Superior temporal gyrus (tissue), 1 donor: ENCODE results near the gene PRDM16.

Source experiments
- DNase-seq: peaks from one replicate; pipeline ENCODE4 v3.0.0-alpha.2; 2016; ENCODE audit errors: extremely low spot score

PRDM16 gene

DNA sequence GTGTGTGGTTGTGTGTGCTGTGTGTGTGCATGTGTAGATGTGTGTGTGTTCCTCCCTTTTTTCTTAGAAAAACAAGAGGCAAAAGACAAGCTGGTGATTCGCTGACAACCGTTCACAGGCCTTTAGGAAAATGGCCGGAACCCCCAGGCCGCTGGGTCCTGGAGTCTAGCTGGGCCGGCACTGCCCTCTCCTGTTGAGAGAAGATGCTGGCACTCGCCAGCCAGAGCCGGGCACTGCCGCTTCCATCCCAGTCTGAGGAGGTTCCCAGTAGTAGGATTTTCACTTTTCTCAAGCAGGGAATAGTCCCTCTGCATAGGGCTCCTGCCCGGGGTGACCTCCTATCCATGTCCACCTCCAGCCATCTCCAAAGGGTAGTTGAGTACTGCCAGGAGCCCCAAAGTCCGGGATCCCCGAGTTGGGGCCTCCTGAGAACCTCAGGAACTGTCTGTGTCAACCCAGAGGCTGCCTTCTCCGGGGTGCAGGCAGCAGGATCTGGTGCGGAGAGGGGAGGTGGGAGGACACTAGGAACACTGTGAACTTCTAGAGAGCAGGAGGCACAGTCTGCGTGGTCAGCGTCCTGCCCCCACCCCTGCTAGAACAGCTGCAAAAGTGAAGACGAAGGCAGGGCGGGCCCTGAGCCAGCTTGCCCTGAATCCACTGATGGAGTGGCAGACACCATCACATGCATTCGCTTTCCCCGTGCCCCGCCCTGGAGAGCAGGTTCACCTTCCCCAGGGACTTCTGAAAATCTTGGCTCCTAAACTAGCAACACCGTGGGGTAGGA lies 341.3 kb downstream of the PRDM16 start:
- DNase-seq, result peak; percentile 87

DNA sequence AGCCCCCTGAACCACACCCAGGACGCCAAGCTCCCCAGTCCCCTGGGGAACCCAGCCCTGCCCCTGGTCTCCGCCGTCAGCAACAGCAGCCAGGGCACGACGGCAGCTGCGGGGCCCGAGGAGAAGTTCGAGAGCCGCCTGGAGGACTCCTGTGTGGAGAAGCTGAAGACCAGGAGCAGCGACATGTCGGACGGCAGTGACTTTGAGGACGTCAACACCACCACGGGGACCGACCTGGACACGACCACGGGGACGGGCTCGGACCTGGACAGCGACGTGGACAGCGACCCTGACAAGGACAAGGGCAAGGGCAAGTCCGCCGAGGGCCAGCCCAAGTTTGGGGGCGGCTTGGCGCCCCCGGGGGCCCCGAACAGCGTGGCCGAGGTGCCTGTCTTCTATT lies 342.8 kb downstream of the PRDM16 start:
- DNase-seq, result no peak

DNA sequence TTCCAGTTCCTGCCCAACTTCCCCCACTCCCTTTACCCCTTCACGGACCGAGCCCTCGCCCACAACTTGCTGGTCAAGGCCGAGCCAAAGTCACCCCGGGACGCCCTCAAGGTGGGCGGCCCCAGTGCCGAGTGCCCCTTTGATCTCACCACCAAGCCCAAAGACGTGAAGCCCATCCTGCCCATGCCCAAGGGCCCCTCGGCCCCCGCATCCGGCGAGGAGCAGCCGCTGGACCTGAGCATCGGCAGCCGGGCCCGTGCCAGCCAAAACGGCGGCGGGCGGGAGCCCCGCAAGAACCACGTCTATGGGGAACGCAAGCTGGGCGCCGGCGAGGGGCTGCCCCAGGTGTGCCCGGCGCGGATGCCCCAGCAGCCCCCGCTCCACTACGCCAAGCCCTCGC lies 343.4 kb downstream of the PRDM16 start:
- DNase-seq, result no peak

DNA sequence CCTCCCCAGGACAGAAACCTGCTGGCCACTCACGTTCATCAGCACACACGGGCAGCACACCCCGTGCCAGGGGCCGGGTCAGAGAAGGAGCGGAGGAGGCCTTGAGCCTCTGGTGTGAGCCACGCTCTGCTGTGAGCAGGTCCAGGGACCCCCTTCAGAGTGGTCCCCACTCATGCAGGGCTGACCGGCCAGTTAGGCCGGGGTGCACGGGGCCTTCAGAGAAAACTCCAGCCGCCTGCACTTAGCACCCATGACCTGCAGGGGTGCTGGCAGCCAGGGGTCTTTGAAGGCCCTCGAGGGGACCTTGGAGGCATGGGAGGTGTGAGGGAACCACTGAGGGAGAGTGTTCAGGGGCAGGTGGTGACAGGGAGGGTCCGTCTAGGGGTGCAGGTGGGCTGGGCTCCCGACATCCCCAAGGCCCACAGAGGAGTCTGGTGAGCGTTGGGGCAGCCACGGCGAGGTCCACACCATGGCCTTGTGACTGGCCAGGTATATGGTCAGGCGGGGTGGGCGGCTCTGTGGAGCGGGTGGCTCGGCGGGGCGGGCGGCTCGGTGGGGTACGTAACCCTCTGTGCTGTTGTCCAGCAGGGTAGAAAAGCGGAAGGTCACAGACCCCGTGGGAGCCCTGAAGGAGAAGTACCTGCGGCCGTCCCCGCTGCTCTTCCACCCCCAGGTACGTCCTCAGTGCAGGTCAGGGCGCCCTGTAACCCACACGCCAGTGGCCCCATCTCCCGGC lies 345.1 kb downstream of the PRDM16 start:
- no peak for DNase-seq

DNA sequence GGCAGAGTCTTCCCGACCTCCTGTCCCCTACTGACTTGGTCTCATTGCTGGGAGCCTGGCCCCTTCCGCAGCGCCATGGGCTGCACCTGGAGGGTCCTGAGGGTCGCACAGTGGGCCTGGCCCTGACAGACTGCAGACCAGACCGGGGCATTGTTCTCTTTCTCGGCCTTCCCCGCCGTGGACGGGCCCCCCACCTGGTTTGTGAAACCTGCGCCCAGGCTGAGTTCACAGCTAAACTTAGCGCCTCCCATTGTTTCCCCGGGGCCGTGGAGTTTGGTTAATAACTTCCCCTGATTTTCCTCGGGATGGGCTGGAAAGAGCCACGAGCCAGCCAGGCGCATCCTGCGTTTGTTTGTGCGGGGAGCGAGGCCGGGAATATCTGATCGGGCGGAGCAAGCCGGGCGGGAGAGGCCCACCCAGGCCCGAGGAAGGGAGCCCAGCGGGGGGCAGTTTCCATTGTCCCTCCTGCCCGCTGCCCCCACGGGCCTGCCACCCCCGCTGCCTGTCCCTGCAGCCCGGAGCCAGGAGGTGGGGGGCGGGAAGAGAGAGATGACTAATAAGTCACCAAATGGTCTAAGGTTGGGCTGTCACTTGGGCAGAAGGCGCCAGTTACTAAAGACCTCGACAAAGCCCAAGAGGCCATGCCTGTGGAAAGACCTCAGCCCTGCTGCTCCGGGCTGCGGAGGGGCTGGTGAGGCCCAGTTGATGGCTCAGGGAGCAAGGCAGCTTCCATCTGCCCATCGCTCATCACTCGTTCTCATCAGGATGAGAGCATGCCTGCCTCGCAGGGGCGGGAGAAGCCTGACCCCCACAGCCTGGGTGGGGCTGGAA lies 346.5 kb downstream of the PRDM16 start:
- no peak for DNase-seq

DNA sequence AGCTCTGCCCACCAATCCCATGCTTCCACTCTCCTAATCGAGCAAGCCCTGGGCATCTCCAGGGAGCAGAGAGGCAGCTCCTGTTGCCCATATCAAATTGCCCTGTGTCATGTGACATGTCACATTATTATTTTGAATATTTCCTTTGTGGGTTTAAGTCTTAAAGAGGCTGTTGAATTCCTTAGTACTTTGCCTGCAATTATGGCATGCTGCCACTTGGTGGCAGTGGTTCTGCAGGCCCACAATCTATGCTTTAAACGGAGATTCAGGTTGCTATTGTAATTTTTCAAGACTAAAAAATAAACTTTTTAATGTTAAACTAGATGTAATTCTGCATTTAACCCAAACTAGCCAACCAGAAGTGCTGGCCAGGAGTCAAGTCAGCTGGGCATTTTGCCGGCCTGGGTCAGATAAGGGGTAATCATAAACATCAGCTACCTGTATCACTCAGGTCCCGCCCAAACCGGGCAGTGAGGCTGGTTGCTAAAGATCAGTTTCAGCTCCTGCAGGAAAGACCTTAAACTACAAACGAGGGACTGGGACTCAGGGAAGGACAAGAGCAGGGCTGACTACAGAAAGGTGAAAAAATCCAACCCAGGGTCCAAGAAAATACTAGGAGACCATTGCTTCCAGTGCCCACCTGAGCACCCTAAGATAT lies 348.2 kb downstream of the PRDM16 start:
- DNase-seq, result no peak

DNA sequence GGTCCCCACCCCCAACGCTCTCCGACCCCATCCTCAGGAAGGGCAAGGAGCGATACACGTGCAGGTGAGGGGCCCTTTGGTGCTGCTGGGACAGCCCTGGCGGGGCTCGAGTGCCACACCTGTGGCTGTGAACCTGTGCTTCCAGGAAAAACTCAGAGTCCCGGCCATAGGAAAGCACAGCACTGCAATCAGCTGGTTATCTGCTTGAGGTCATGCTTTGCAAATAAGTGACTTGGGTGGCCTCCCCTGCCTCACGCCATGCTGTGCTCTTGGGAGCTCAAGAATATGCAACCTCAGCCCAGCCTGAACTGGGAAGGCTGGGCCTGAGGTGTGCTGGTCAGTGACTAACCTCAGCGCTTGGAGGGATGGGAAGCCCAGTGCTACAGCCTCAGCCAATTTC lies 348.9 kb downstream of the PRDM16 start:
- no peak for DNase-seq

DNA sequence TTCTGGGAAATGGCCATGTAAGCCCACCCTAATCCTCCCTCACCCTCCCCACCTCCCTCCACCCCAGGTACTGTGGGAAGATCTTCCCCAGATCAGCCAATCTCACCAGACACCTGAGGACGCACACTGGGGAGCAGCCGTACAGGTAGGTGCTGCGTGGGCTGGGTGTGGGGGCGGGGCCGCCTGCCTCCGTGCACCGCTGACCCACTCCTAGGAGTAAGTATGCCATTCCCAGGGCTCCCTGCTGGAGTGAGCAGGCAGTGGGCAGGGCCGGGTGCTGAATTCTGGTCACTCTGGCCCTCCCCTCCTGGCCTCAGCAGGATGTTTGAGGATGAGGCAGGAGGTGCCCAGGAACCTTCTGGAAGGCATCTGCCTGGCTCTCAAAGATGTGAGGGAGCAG lies 349.6 kb downstream of the PRDM16 start:
- DNase-seq, result no peak

DNA sequence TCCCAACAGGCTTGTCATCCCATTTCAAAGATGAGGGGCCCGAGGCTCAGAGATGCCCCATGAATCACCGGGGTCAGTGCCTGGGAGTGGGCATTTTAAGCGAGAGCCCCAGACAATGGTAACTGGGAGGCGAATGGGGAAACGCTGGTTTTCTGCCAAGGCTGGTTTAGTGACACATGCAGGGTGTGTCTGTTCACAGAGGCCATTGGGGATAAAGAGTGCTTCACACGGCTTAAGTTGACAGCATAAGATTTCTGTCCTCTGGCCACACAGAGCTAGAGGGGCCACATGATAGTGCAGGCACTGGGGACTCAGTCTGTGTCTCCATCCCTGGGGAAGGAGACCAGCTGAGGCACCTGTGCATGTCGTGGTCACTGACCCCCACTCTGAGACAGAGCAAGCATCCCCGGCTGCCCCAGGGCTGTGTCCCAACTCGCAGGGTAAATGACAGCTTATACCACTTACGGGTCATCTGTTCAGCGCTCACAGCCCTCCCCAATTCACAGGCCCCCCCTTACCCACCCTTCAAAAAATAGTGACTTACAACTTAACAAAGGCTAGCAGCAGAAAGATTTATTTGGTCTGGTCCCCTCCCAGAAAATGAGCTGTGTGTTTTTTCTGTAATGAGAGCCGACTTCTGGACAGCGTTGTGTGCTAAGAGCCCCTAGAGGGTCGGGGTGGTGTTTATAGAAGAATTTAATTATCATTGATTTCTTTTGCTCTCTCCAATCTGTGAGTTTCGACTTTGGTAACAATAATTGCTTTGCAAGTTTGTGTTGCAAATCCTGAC lies 350.6 kb downstream of the PRDM16 start:
- no peak for DNase-seq

DNA sequence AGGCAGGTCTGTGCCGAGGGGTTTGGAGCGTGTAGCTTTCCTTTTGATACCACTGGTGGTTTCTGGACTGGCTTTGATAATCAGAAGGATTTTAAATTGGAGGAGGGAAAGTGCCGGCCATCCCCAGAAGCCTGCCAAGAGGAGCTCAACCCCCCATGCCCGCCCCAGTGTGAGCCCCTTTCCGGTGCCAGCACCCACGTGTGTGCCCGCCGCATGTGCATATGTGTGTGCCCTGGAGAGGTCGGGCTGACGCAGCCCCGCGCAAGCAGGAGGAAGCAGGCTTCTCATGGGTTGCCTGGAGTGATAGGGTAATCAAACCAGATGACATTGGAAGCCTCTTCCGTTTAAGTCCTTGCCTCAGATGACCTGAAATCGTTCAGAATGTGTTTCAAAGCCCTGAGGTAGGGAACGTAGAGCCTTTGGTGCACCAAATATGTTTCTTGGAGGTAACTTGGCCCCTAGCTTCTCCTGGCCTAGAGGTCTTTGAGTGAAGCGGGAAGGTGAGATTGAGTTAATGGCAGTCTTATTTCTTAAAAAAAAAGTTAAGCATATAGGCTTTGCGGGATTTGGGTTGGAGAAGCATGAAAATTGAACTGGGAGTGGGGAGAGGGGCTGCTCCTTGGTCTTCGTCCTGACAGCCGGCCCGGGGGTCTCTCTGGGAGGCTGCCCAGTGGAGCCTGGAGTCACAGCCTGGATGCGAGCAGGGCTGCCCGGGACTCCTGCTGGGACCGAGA lies 351.4 kb downstream of the PRDM16 start:
- no peak for DNase-seq

DNA sequence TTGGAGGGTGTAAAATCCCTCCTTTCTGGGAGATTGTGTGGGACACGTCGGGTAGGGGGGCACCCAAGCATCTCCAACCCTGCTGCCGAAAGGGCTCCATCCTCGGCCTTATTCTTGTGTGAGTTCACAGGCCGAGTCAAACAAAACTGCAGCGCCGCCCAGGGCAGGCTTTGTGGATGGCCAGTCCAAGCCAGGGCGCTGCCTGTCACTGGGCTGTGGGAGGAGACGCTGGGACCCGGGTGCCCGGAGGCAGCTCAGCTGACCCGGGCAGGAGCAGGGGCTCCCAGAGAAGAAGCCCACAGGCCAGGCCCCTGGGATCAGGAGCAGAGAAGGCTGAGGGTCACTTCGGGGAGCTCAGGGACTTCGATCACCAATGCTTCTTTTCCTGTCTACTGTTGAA lies 353.6 kb downstream of the PRDM16 start:
- DNase-seq, result no peak

DNA sequence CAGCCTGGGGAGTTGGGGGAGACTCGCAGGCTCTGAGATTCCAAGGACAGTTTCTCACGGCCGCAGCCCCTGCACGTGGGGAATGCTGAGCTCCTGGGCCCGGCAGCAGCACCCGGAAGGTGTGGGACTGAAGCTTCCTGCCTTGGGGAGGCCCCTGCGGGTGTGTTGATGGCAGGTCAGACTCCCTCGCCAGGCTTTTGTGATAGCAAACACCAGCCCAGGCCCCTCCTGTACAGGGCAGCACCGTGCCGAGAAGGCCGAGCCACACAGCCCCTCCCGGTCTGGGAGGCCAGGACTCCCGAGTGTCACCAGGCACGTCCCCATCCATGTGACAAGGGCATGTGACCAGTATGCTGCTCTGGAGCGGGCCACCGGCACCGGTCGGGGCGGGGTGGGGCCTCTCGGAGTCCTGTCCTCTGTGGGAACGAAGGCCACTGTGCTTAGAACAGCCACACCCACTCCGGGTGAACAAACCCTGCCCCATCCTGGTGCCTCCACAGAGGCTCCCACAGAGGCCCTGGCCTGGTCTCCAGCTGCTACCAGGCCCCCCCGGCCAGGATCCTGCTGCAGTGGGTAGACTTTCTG lies 354.3 kb downstream of the PRDM16 start:
- DNase-seq, result peak; percentile 54

DNA sequence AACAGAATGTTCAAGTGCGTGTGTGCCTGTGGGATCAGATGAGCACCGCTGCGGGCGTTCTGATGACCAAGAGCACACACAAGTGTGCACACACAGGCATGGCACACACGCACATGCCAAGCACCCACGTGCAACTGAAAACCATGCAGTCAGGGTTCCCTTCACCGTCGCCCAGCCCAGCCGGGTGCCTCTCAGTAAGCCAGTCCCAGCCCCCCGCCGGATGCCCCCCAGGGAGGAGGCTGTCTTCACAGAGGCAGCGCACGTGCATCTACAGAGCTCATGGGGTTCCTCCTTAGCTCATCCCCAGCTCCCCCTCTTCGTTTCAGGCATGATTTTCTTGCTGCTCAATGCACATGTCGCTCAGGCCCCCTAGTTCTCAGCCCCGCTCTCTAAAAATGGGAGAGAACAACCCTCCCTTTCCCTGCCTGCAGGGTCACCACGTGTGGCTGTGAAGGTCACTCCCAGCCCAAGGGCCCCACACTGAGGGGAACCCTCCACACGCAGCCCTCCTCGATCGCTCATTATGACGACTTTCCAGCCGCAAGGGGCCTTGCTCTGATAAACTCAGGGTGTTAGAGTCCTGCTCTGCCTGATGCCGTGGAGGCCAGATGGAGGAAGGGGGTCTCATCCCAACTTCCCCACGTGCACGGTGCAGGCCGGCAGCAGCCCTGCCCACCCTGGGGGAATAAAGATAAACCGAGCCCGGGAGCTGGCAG lies 355.1 kb downstream of the PRDM16 start:
- DNase-seq, result no peak

DNA sequence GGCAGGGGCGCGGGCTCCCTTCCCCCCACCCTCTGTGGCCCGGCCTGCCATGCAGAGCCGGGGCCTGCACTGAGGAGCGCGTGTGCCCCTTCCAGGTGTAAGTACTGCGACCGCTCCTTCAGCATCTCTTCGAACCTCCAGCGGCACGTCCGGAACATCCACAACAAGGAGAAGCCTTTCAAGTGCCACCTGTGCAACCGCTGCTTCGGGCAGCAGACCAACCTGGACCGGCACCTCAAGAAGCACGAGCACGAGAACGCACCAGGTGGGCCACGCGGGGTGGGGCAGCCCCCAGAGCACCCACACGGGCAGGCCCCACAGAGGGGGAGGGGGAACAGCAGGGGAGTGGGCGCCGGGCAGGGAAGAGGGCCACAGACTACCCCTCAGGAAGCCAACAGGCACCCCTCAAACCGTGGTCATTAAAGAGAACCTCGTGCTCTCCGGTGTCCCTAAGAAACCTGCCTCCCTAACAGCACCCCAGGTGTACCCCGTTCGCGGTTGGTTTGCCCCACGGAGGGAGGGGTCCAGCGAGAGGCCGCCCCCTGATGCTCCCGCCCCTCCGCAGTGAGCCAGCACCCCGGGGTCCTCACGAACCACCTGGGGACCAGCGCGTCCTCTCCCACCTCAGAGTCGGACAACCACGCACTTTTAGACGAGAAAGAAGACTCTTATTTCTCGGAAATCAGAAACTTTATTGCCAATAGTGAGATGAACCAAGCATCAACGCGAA lies 356.6 kb downstream of the PRDM16 start:
- DNase-seq, result no peak

DNA sequence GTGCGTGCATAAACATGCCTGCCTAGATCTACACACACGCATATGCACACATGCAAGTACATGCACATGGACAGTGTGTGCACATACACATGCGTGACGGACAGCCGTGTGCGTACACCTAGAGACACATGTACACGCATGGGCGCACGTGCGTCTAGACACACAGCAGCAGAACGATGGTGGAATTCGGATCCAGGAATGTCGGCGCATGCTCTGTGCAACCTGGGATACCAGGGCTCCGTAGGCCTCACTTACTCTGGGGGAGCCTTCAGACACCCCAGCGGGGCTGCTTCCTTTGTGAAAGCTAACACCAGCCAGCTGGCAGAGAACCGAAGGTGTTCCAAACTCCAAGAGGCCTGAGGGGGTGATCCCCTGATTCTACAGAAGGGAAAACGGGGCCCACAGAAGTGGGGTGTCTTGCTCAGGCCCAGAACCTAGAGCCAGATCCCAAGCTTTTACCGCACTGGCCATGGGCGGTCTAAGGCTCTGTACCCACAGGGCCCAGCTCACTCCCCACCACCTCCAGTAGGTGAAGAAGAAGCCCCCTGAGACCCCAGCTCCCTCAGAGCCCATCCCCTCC lies 358.0 kb downstream of the PRDM16 start:
- DNase-seq, result no peak

DNA sequence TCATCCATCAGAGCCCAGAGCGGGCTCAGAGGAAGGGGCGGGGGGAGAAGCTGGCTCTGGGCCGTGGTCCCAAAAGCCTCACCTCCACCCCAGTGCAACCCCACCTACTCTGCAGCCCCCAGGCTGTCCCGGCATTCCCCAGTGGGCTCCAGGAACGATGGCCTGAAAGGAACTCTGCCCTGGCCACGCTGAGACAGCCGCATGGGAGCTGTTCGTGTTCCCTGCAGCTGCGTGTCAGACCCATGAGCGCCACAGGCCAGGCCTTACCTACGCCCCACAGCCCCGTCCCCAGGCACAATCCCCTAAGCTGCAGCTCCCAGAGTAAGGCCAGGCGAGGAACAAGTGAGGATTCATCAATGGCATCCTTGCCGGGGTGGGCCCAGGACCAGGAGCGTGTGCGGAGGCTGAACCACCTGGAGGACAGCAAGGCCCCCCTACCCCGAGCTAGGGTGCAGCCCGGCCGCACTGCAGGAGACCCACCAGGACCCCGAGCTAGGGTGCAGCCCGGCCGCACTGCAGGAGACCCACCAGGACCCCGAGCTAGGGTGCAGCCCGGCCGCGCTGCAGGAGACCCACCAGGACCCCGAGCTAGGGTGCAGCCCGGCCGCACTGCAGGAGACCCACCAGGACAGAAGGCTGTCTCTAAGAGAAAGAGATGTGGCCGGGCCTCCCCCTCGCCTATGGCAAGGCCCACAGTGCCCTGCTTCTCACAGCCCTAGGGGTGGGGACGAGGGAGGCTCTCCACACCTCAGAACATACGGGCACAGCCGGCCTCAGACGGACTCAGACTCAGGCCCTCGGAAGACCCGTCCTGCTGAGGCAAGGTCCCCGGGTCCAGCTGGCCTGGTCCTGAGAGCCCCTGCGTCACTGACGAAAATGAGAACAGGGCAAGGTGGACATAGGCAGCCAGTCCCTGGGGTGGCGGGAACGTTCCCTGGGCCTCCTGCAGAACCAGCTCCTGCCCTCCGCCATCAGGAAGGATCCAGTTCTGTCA lies 359.0 kb downstream of the PRDM16 start:
- no peak for DNase-seq

DNA sequence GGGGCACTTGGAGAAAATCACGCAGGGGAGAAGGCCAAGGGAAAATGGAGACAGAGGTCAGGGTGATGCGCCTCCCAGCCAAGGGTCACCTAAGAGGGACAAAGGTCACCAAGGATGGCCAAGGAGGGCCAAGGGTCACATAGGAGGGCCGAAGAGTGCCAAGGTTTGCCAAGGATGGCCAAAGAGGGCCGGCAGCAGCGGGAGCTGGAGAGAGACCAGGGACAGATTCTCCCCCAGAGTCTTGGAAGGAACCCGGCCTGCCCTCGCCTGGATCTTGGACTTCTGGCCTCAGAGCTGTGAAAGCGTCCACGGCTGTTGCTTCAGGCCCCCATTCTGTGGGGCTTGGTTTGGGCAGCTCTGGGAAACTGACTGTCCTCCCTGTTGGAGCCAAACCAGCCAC lies 359.9 kb downstream of the PRDM16 start:
- DNase-seq, result no peak
